Trophoblast cell (in vitro differentiated cells and primary cell): Measurements from ENCODE around the gene DNAJB4.
A peak's percentile ranks its signal among the peaks of the same experiment; 100 is the strongest.

Experiments
- DNase-seq, 2 donors: peaks; one replicate each; pipeline ENCODE4 v3.0.0-alpha.2; 2016
- H2AFZ ChIP-seq: 2 replicates; pipeline ENCODE4 v1.6.1; 2013; ENCODE audit warnings: low read length, moderate library complexity, mild to moderate bottlenecking; ENCODE audit not compliant: insufficient read depth, poor library complexity
- H2AK5ac ChIP-seq: 2 replicates; pipeline ENCODE4 v1.6.1; 2013; ENCODE audit warnings: mild to moderate bottlenecking, low read length
- H2BK120ac ChIP-seq: 2 replicates; pipeline ENCODE4 v1.6.1; 2013; ENCODE audit warnings: low read length, mild to moderate bottlenecking, moderate library complexity; ENCODE audit not compliant: insufficient read depth, poor library complexity
- H2BK12ac ChIP-seq: 2 replicates; pipeline ENCODE4 v1.6.1; 2013; ENCODE audit warnings: mild to moderate bottlenecking, low read length, moderate library complexity
- H2BK5ac ChIP-seq: 2 replicates; pipeline ENCODE4 v1.6.1; 2013; ENCODE audit warnings: low read length, low read depth, moderate library complexity, mild to moderate bottlenecking; ENCODE audit not compliant: poor library complexity
- H3K14ac ChIP-seq: 2 replicates; pipeline ENCODE4 v1.6.1; 2013; ENCODE audit warnings: mild to moderate bottlenecking, low read length
- H3K18ac ChIP-seq: 2 replicates; pipeline ENCODE4 v1.6.1; 2013; ENCODE audit warnings: mild to moderate bottlenecking, low read length
- H3K23ac ChIP-seq: 2 replicates; pipeline ENCODE4 v1.6.1; 2013; ENCODE audit warnings: low read length
- H3K27ac ChIP-seq: 2 replicates; pipeline ENCODE4 v1.5.1; 2013; ENCODE audit warnings: low read depth, mild to moderate bottlenecking, inconsistent platforms, low read length, moderate library complexity
- H3K27me3 ChIP-seq: 2 replicates; pipeline ENCODE4 v1.6.1; 2013; ENCODE audit warnings: inconsistent platforms, mild to moderate bottlenecking, low read length, moderate library complexity; ENCODE audit not compliant: insufficient read depth
- H3K36me3 ChIP-seq, 2 experiments: 1 replicate in 1 of 2; 2 replicates in 1 of 2; pipeline ENCODE4 v1.6.1; 2013; ENCODE audit warnings: low read length in 2 of 2, mild to moderate bottlenecking in 2 of 2, moderate library complexity in 1 of 2; ENCODE audit not compliant: insufficient read depth in 2 of 2, control insufficient read depth in 1 of 2
- H3K4ac ChIP-seq: 2 replicates; pipeline ENCODE4 v1.6.1; 2013; ENCODE audit warnings: low read depth, mild to moderate bottlenecking, low read length, moderate library complexity
- H3K4me1 ChIP-seq, 2 experiments: 1 replicate in 1 of 2; 2 replicates in 1 of 2; pipeline ENCODE4 v1.6.1; 2013; ENCODE audit warnings: low read length in 2 of 2, mild to moderate bottlenecking in 2 of 2, moderate library complexity in 1 of 2; ENCODE audit not compliant: insufficient read depth in 2 of 2, control insufficient read depth in 1 of 2
- H3K4me2 ChIP-seq: 2 replicates; pipeline ENCODE4 v1.6.1; 2013; ENCODE audit warnings: inconsistent platforms, mild to moderate bottlenecking, low read length, moderate library complexity
- H3K4me3 ChIP-seq: 2 replicates; pipeline ENCODE4 v1.5.1; 2013; ENCODE audit warnings: mild to moderate bottlenecking, low read depth, low read length, inconsistent platforms
- H3K79me1 ChIP-seq: one replicate; pipeline ENCODE4 v1.6.1; 2013; ENCODE audit warnings: low read length
- H3K79me2 ChIP-seq: 2 replicates; pipeline ENCODE4 v1.6.1; 2013; ENCODE audit warnings: low read length, mild to moderate bottlenecking; ENCODE audit not compliant: control insufficient read depth, insufficient read depth, poor library complexity
- H3K9ac ChIP-seq: 2 replicates; pipeline ENCODE4 v1.6.1; 2013; ENCODE audit warnings: mild to moderate bottlenecking, low read length
- H3K9me3 ChIP-seq: 2 replicates; pipeline ENCODE4 v1.6.1; 2013; ENCODE audit warnings: low read depth, mild to moderate bottlenecking, control low read depth, inconsistent platforms, low read length; ENCODE audit not compliant: insufficient read depth
- H4K12ac ChIP-seq: 2 replicates; pipeline ENCODE4 v1.6.1; 2013; ENCODE audit warnings: low read depth, mild to moderate bottlenecking, low read length, moderate library complexity
- H4K8ac ChIP-seq: 2 replicates; pipeline ENCODE4 v1.6.1; 2013; ENCODE audit warnings: low read depth, mild to moderate bottlenecking, low read length, moderate library complexity
- H4K91ac ChIP-seq: one replicate; pipeline ENCODE4 v1.6.1; 2013; ENCODE audit warnings: low read depth, mild to moderate bottlenecking, low read length, moderate library complexity
- WGBS: extraction: QIAGEN DNeasy Blood & Tissue Kit; methylation state at CpG from one replicate; pipeline ENCODE4 v1.1.7; 2013; ENCODE audit warnings: missing lambda C conversion rate; ENCODE audit not compliant: insufficient read length, insufficient coverage; ENCODE audit errors: extremely low coverage; 5-methylcytosine and 5-hydroxymethylcytosine counted together

DNAJB4 gene

GRCh38 chr1:77972080-77972479 lies 32.7 kb upstream of the DNAJB4 start:
- Histone ChIP-seq H3K4me3 (no peak overlapping the region), H4K8ac (no peak overlapping the region), H3K36me3 (peaks cover 10 to 11% of the 10 kb centered on the region in 2 experiments), H3K14ac (no peak overlapping the region), H2BK120ac (no peak overlapping the region), H3K27ac (no peak overlapping the region), H3K4me2 (no peak overlapping the region), H3K18ac (no peak overlapping the region), H3K4ac (peak overlapping the region; percentile 98), H3K23ac (no peak overlapping the region), H3K9me3 (no peaks in the 10 kb centered on the region), H2BK5ac (no peak overlapping the region), H3K79me1 (no peaks in the 10 kb centered on the region), H2BK12ac (no peak overlapping the region), H4K12ac (no peak overlapping the region), H3K9ac (no peak overlapping the region), H3K27me3 (no peaks in the 10 kb centered on the region), H3K79me2 (peaks cover 18% of the 10 kb centered on the region), H3K4me1 (peaks cover 5 to 7% of the 10 kb centered on the region in 2 experiments), H2AK5ac (no peak overlapping the region), H4K91ac (no peak overlapping the region), H2AFZ (no peak overlapping the region)
- no CpG with 5 or more reads among the region's 3 CpGs for whole genome bisulfite sequencing
- DNase-seq, result no peak

- Histone ChIP-seq H2AK5ac (no peak overlapping the region), H3K9ac (no peak overlapping the region), H2BK120ac (no peak overlapping the region), H2BK5ac (no peak overlapping the region), H4K8ac (no peak overlapping the region), H3K9me3 (no peaks in the 10 kb centered on the region), H4K12ac (no peak overlapping the region), H3K4ac (no peak overlapping the region), H3K79me1 (peaks cover 14% of the 10 kb centered on the region), H3K18ac (no peak overlapping the region), H2AFZ (no peak overlapping the region), H3K27ac (no peak overlapping the region), H2BK12ac (no peak overlapping the region), H4K91ac (no peak overlapping the region), H3K14ac (no peak overlapping the region), H3K4me3 (no peak overlapping the region), H3K79me2 (peaks cover 36% of the 10 kb centered on the region), H3K27me3 (no peaks in the 10 kb centered on the region), H3K4me2 (peak overlapping the region; percentile 4), H3K4me1 (peaks cover 5 to 9% of the 10 kb centered on the region in 2 experiments), H3K23ac (no peak overlapping the region), H3K36me3 (peaks cover 9 to 10% of the 10 kb centered on the region in 2 experiments)
- no CpG with 5 or more reads among the region's 4 CpGs for WGBS
- DNase-seq, result peak in 1 of 2 donors; percentile 55
These were observed 29.4 kb upstream of the DNAJB4 start for GRCh38 chr1:77975386-77975785.

DNA sequence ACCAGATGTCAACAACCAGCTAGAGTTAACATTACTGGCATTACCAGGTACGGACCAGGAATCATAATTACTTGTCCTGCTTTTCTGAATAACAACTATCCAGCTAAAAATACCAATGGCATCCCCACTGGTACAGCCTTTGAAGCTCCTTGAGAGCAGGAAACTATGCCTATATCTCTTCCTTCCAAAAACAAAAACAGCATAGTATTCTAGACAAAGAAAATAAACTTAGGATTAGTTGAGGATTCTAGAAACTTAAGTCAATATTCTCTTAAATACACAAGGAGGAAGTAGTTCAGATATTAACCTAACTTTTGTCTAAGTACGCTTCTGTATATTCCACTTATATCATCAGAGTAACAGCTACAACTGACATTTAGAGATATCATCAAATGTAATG lies 28.8 kb upstream of the DNAJB4 start:
- no peak overlapping the region for H3K27ac ChIP-seq
- peaks cover 5 to 9% of the 10 kb centered on the region in 2 experiments for H3K4me1 ChIP-seq
- H3K18ac ChIP-seq, result no peak overlapping the region
- H3K4me2 ChIP-seq, result peak overlapping the region; percentile 4
- peaks cover 36% of the 10 kb centered on the region for H3K79me2 ChIP-seq
- H3K36me3 ChIP-seq, result peaks cover 6 to 10% of the 10 kb centered on the region in 2 experiments
- no peaks in the 10 kb centered on the region for H3K27me3 ChIP-seq
- no peak overlapping the region for H2BK120ac ChIP-seq
- DNase-seq, result no peak
- no peak overlapping the region for H4K12ac ChIP-seq
- H3K14ac ChIP-seq, result no peak overlapping the region
- H3K79me1 ChIP-seq, result peaks cover 14% of the 10 kb centered on the region
- H2BK12ac ChIP-seq, result no peak overlapping the region
- H4K91ac ChIP-seq, result no peak overlapping the region
- H3K4ac ChIP-seq, result peak overlapping the region; percentile 64
- H4K8ac ChIP-seq, result no peak overlapping the region
- H3K9me3 ChIP-seq, result no peaks in the 10 kb centered on the region
- no peak overlapping the region for H2AFZ ChIP-seq
- no peak overlapping the region for H3K9ac ChIP-seq
- WGBS, result no CpG with 5 or more reads among the region's 2 CpGs
- no peak overlapping the region for H3K23ac ChIP-seq
- H2AK5ac ChIP-seq, result no peak overlapping the region
- H2BK5ac ChIP-seq, result no peak overlapping the region
- H3K4me3 ChIP-seq, result no peak overlapping the region

- Histone ChIP-seq H3K4ac (peak overlapping the region; percentile 91), H3K27me3 (no peaks in the 10 kb centered on the region), H3K79me1 (peaks cover 14% of the 10 kb centered on the region), H3K14ac (no peak overlapping the region), H3K9ac (no peak overlapping the region), H2BK12ac (no peak overlapping the region), H2AK5ac (no peak overlapping the region), H2BK5ac (no peak overlapping the region), H3K23ac (no peak overlapping the region), H2AFZ (no peak overlapping the region), H3K79me2 (peaks cover 35% of the 10 kb centered on the region), H3K27ac (no peak overlapping the region), H3K4me2 (peak overlapping the region; percentile 40), H4K91ac (no peak overlapping the region), H2BK120ac (no peak overlapping the region), H3K4me3 (no peak overlapping the region), H4K8ac (no peak overlapping the region), H3K9me3 (no peaks in the 10 kb centered on the region), H3K18ac (no peak overlapping the region), H3K36me3 (peaks cover 4 to 13% of the 10 kb centered on the region in 2 experiments), H4K12ac (no peak overlapping the region), H3K4me1 (peaks cover 5 to 9% of the 10 kb centered on the region in 2 experiments)
- no CpG with 5 or more reads among the region's 13 CpGs for WGBS
- DNase-seq, result peak in 1 of 2 donors; percentile 20
These were observed 28.2 kb upstream of the DNAJB4 start for GRCh38 chr1:77976433-77977076.
